GM23338 (cell line): ENCODE measurements around the gene CIROP. TPM values are rescaled to one million over a fixed set of nuclear protein-coding genes. Genes with fewer than 3 reads are reported as not detected.

Source experiments
- ATAC-seq: fragments of 200-7000 bp; cut with Tn5 transposase; 3 replicates; pipeline ENCODE4 v1.9.1; 2020
- DNase-seq: peaks from one replicate; pipeline ENCODE4 v3.0.0-alpha.2; 2015; ENCODE audit warnings: low spot score
- H2AFZ ChIP-seq: fragments of 200-600 bp; sonication (generic); 2 replicates; pipeline ENCODE4 v1.8.0; 2016; ENCODE audit warnings: antibody characterized with exemption, mild to moderate bottlenecking, moderate library complexity
- H3F3A ChIP-seq: fragments of 200-600 bp; sonication (generic); replicated peaks from 2 replicates; pipeline ENCODE4 v1.8.0; 2017; ENCODE audit warnings: antibody characterized with exemption, mixed run types, low read depth
- H3K27ac ChIP-seq: fragments of 200-600 bp; sonication (generic); 2 replicates; pipeline ENCODE4 v1.6.1; 2016; ENCODE audit warnings: low read depth
- H3K27me3 ChIP-seq: fragments of 200-600 bp; sonication (generic); 2 replicates; pipeline ENCODE4 v1.8.0; 2016; ENCODE audit warnings: mild to moderate bottlenecking, mixed run types, moderate library complexity; ENCODE audit not compliant: insufficient read depth
- H3K36me3 ChIP-seq: fragments of 200-600 bp; sonication (generic); 2 replicates; pipeline ENCODE4 v1.8.0; 2016; ENCODE audit warnings: mild to moderate bottlenecking; ENCODE audit not compliant: insufficient read depth
- H3K4me1 ChIP-seq: fragments of 200-600 bp; sonication (generic); 2 replicates; pipeline ENCODE4 v1.8.0; 2016; ENCODE audit warnings: mild to moderate bottlenecking, moderate library complexity; ENCODE audit not compliant: insufficient read depth
- H3K4me2 ChIP-seq: fragments of 200-600 bp; sonication (generic); 2 replicates; pipeline ENCODE4 v1.7.1; 2017; ENCODE audit warnings: mixed run types
- H3K4me3 ChIP-seq: fragments of 200-600 bp; sonication (generic); 2 replicates; pipeline ENCODE4 v1.6.1; 2016; ENCODE audit warnings: mixed run types
- H3K79me2 ChIP-seq: fragments of 200-600 bp; sonication (generic); replicated peaks from 2 replicates; pipeline ENCODE4 v1.8.0; 2017; ENCODE audit warnings: mild to moderate bottlenecking; ENCODE audit not compliant: insufficient read depth
- H3K9me2 ChIP-seq: fragments of 200-600 bp; sonication (generic); 2 replicates; pipeline ENCODE4 v1.8.0; 2017; ENCODE audit not compliant: insufficient read depth
- H4K20me1 ChIP-seq: fragments of 200-600 bp; sonication (generic); replicated peaks from 2 replicates; pipeline ENCODE4 v1.8.0; 2017; ENCODE audit warnings: mild to moderate bottlenecking; ENCODE audit not compliant: insufficient read depth
- H3K27ac Mint-ChIP-seq: 2 replicates; pipeline ENCODE4 v1.8.0; 2020; ENCODE audit warnings: inconsistent platforms, mild to moderate bottlenecking, moderate library complexity, mixed read lengths
- H3K27me3 Mint-ChIP-seq: 3 replicates; pipeline ENCODE4 v1.8.0; 2022; ENCODE audit warnings: low read depth, mild to moderate bottlenecking, moderate library complexity, mixed read lengths, inconsistent platforms; ENCODE audit not compliant: insufficient read depth, poor library complexity
- H3K36me3 Mint-ChIP-seq: 3 replicates; pipeline ENCODE4 v1.8.0; 2021; ENCODE audit warnings: low read depth, mild to moderate bottlenecking, inconsistent platforms, moderate library complexity, mixed read lengths
- H3K4me1 Mint-ChIP-seq: 3 replicates; pipeline ENCODE4 v1.8.0; 2020; ENCODE audit warnings: mild to moderate bottlenecking, inconsistent platforms, mixed read lengths
- H3K4me3 Mint-ChIP-seq: 3 replicates; pipeline ENCODE4 v1.8.0; 2021; ENCODE audit warnings: moderate library complexity, mild to moderate bottlenecking, inconsistent platforms, mixed read lengths
- H3K9me3 Mint-ChIP-seq: 3 replicates; pipeline ENCODE4 v1.8.0; 2020; ENCODE audit warnings: moderate library complexity, mild to moderate bottlenecking, inconsistent platforms, mixed read lengths
- CREB1 ChIP-seq: fragments of 250-450 bp; sonication (Bioruptor Pico); IDR thresholded peaks from 2 replicates; pipeline ENCODE4 v1.5.0; 2020; ENCODE audit warnings: low read depth, mild to moderate bottlenecking, moderate library complexity
- CTCF ChIP-seq, 2 experiments: fragments of 200-600 bp in 1 of 2; sonication (generic) in 1 of 2; conservative IDR thresholded peaks; 2 replicates each; pipeline versions ENCODE4 v1.5.1 to v1.6.1; 2016 to 2017; ENCODE audit warnings: antibody characterized with exemption in 2 of 2, low read depth in 2 of 2, mild to moderate bottlenecking in 2 of 2, moderate library complexity in 1 of 2
- ETS1 ChIP-seq: IDR thresholded peaks from 2 replicates; pipeline ENCODE4 v1.6.1; 2016; ENCODE audit warnings: antibody characterized with exemption
- EZH2 ChIP-seq: fragments of 200-600 bp; sonication (generic); IDR thresholded peaks from one replicate; pipeline ENCODE4 v1.8.0; 2017; ENCODE audit warnings: antibody characterized with exemption, mild to moderate bottlenecking, low read depth; ENCODE audit not compliant: unreplicated experiment
- EZH2phosphoT487 ChIP-seq: fragments of 200-600 bp; sonication (generic); IDR thresholded peaks from one replicate; pipeline ENCODE4 v1.8.1; 2018; ENCODE audit warnings: antibody characterized with exemption; ENCODE audit not compliant: unreplicated experiment
- JUNB ChIP-seq: IDR thresholded peaks from one replicate; pipeline ENCODE4 v1.6.1; 2016; ENCODE audit warnings: antibody characterized with exemption; ENCODE audit not compliant: unreplicated experiment
- NANOG ChIP-seq: IDR thresholded peaks from 2 replicates; pipeline ENCODE4 v1.6.1; 2016; ENCODE audit warnings: antibody characterized with exemption, borderline replicate concordance
- POLR2AphosphoS5 ChIP-seq: IDR thresholded peaks from 2 replicates; pipeline ENCODE4 v1.6.1; 2016; ENCODE audit warnings: antibody characterized with exemption, low read depth
- REST ChIP-seq: IDR thresholded peaks from one replicate; pipeline ENCODE4 v1.6.1; 2018; ENCODE audit warnings: antibody characterized with exemption; ENCODE audit not compliant: unreplicated experiment
- STAT1 ChIP-seq: IDR thresholded peaks from one replicate; pipeline ENCODE4 v1.6.1; 2016; ENCODE audit warnings: antibody characterized with exemption; ENCODE audit not compliant: unreplicated experiment
- ZNF114 ChIP-seq: fragments of 250-450 bp; sonication (Bioruptor Pico); IDR thresholded peaks from 2 replicates; pipeline ENCODE4 v1.5.0; 2020; ENCODE audit warnings: mild to moderate bottlenecking, moderate library complexity
- ZNF331 ChIP-seq: fragments of 250-450 bp; sonication (Bioruptor Pico); IDR thresholded peaks from 2 replicates; pipeline ENCODE4 v1.5.0; 2020; ENCODE audit warnings: low read depth, mild to moderate bottlenecking, moderate library complexity
- ZNF462 ChIP-seq: fragments of 250-450 bp; sonication (Bioruptor Pico); IDR thresholded peaks from 2 replicates; pipeline ENCODE4 v1.5.0; 2020; ENCODE audit warnings: mild to moderate bottlenecking, moderate library complexity
- polyA plus RNA-seq: library from polyadenylated mRNA; unstranded; fragments of >200 nt; fragmentation: Nextera tagmentation; extraction: Ambion mirVana; gene quantifications from 2 replicates; pipeline ENCODE4 v1.2.1, GENCODE V29; 2016
- total RNA-seq: library from RNA; depleted of rRNA; stranded (reverse); fragments of >200 nt; shearing (Covaris generic); gene quantifications from 2 replicates; pipeline ENCODE4 v1.2.3, GENCODE V29; 2014

Gene CIROP
- total and polyA plus RNA-seq, 2 experiments from 2014 or later = not detected

- H3K4me1 ChIP-seq = peaks cover 12% of the 10 kb centered on the region; the same call in 1 of the 2 replicates
- no peak overlapping the region for H3K27ac ChIP-seq
- peak overlapping the region; percentile 21 for H3K4me2 ChIP-seq
- no peak for TF ChIP-seq REST
- no peak for TF ChIP-seq EZH2phosphoT487
- TF ChIP-seq NANOG = no peak
- TF ChIP-seq JUNB = no peak
- no peak for TF ChIP-seq EZH2
- TF ChIP-seq ZNF462 (CRISPR knock-in tag) = no peak
- no peak for TF ChIP-seq CTCF (conservative IDR thresholded peaks at IDR 0.05; ENCODE audit: low read depth in 2 of 2)
- no peak for TF ChIP-seq ETS1
- TF ChIP-seq POLR2AphosphoS5 = no peak
- TF ChIP-seq STAT1 = no peak
- TF ChIP-seq ZNF114 (CRISPR knock-in tag) = no peak
- no peak for TF ChIP-seq ZNF331 (CRISPR knock-in tag)
- no peak for TF ChIP-seq CREB1
- peak overlapping the region; percentile 86 for H2AFZ ChIP-seq
- no peaks in the 10 kb centered on the region for H3K36me3 ChIP-seq
- H3K79me2 ChIP-seq = no peaks in the 10 kb centered on the region
- no peaks in the 10 kb centered on the region for H4K20me1 ChIP-seq
- Mint-ChIP-seq H3K27me3 (peaks cover 5% of the 10 kb centered on the region), H3K36me3 (peaks cover 4% of the 10 kb centered on the region; the same call in 1 of the 3 replicates), H3K27ac (no peak overlapping the region), H3K4me1 (peaks cover 19% of the 10 kb centered on the region), H3K4me3 (no peak overlapping the region), H3K9me3 (no peaks in the 10 kb centered on the region; the same call in 2 of the 3 replicates)
- no peaks in the 10 kb centered on the region for H3K9me2 ChIP-seq
- peak; percentile 47 for ATAC-seq
- H3F3A ChIP-seq = no peaks in the 10 kb centered on the region
- no peak overlapping the region for H3K4me3 ChIP-seq
- no peak for DNase-seq
- no peaks in the 10 kb centered on the region for H3K27me3 ChIP-seq
Measured at GRCh38 chr14:23113431-23114119, 8.8 kb upstream of the CIROP start.
